Islet of Langerhans (tissue), 1 donor: ENCODE measurements around the gene ERCC8.
A peak's percentile ranks its signal among the peaks of the same experiment; 100 is the strongest.
"Not testable (repeated sequence)": the region's sequence is repeated elsewhere in the genome, so short reads cannot be mapped to it uniquely, and the experiment has no call there.

Experiments
- FAIRE-seq: peaks from one replicate; lab custom pipeline; 2011; peaks lifted over from hg19 to GRCh38; lab: Jason Lieb, UNC

Gene ERCC8

GRCh38 chr5:60903356-60903755, 41.5 kb downstream of the ERCC8 start:
- no peak for FAIRE-seq

DNA sequence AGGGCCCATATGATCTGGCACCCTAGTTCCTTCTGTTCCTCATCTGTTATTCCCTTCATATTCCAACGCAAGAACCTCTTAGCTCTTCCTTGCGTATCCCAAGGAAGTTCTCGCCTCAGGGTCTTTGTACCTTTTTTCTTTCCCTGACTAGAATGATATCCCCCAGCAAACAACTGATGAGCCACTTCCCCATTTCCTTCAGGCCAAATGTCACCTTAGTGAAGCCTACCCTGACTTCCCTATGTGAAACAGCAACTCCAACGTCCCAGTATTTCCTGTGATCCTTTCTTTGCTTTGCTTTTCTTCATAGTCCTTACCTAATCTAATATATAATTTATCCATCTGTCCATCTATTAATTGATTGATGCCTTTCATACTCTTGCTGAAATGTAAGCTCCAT, 47.9 kb downstream of the ERCC8 start:
- FAIRE-seq, result no peak

- no peak for FAIRE-seq
Observed at GRCh38 chr5:60893521-60893920, 51.3 kb downstream of the ERCC8 start.

DNA sequence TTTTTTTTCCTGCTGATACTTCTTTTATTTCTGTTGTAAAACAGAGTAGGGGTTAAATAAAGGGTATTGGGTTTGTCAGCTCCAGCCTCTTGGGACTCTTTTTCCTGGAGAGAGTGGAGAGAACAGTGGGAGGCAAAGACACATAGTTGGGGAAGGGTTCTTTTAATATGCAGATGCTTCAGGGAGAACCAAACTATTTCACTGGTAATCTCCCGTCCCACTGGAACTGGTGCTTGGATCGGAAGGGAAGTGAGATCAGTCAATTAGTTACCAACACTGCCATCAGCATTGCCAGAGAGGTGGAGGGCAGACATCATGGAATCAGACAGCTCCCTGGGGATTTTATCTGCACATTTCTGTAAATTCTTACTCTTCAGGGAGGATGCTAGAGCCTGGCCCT, 53.2 kb downstream of the ERCC8 start:
- no peak for FAIRE-seq

- FAIRE-seq, result no peak
Observed at GRCh38 chr5:60888359-60889061, 56.4 kb downstream of the ERCC8 start.

DNA sequence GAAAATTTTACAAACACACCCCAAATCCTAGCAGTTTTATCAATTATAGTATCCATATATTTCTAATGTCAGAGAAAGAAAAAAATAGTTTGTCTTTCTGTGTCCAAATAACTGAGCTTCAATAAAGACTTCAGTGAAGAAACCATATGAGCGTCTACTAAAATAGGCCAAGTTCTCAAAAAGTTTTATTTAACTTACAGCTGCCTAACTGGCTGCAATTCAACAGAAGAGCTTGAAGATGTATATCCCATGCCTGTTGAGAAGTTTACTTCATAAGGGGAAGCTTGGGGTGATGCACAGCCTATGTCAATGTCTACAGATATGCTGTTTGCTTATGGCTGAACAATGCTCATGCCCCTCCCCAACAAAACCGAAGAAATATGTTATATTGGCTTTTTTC, 57.1 kb downstream of the ERCC8 start:
- FAIRE-seq, result no peak

GRCh38 chr5:60887096-60887495, 57.8 kb downstream of the ERCC8 start:
- no peak for FAIRE-seq

DNA sequence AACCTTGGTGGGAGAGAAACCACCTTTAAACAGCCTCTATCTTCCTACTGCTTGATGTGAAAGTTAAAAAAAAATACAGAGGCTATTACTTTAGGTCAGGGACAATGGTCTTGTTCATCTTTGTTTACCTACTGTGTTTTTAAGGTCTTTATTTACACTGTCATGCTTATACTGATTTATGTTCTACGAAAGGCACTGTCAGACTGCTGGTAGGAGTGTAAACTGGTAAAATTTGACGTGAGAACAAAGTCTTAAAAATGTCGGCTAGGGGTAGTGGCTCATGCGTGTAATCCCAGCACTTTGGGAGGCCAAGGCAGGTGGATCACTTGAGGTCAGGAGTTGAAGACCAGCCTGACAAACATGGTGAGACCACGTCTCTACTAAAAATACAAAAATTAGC, 58.7 kb downstream of the ERCC8 start:
- FAIRE-seq, result peak; percentile 9

GRCh38 chr5:60883229-60883628, 61.6 kb downstream of the ERCC8 start:
- FAIRE-seq, result no peak

GRCh38 chr5:60872892-60873291, 72.0 kb downstream of the ERCC8 start:
- FAIRE-seq, result no peak

- FAIRE-seq, result no peak
Observed at GRCh38 chr5:60870857-60871256, 74.0 kb downstream of the ERCC8 start.

GRCh38 chr5:60860572-60860971, 84.3 kb downstream of the ERCC8 start:
- not testable (repeated sequence) for FAIRE-seq

DNA sequence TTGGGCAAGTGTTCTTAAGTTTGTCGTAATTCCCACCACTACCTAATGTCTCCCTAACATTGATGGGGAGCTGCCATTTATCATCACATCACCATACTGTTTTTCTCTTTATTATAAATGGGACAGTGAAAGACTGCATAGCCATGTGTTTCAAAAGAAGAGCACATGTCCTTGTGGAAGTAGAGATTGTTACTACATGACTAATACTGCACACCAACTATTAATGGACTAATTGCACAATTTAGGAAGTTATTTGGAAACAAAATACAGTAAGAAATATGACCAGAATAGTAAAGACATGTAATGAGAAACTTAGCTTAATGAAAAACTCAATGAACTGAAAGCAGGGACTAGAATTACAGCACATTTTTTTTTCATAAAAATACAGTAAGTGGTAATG, 88.8 kb downstream of the ERCC8 start:
- FAIRE-seq, result no peak

DNA sequence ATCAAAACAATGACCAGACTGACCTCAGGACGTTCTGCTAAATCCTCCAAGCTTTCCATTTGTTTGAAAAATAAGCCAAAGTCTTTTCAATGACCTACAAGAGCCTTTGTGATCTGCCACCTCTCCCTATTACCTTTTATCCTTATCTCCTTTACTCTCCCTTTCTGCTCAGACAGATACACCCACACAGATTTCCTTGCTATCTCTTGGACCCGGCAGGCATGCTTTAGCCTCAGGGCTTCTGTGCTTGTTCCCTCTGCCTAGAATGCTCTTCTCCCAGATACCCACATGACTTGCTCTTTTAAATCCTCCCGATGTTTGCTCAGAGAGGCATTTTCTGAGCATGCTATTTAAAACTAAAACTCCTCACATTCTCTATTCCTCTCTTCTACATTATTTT, 91.9 kb downstream of the ERCC8 start:
- FAIRE-seq, result no peak

GRCh38 chr5:60852317-60852716, 92.6 kb downstream of the ERCC8 start:
- no peak for FAIRE-seq

DNA sequence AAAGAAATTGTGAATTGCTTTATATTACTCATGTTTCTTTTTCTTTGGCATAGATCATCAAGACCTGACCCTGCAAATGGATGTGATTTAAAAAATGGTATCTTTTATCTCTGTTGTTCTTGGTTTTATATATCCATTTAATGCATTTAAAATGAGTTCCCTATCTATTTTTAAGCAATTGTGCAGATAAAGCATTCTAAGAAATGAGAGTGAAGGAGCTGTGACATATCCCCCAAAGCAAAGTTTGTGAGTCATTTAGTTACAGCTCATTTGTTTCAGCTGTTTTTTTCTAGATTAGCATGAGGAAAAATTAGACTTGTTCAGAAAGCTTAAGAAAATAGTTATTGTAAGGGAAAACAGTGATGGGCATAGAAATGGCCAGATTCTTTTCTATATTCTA, 93.2 kb downstream of the ERCC8 start:
- FAIRE-seq, result no peak

DNA sequence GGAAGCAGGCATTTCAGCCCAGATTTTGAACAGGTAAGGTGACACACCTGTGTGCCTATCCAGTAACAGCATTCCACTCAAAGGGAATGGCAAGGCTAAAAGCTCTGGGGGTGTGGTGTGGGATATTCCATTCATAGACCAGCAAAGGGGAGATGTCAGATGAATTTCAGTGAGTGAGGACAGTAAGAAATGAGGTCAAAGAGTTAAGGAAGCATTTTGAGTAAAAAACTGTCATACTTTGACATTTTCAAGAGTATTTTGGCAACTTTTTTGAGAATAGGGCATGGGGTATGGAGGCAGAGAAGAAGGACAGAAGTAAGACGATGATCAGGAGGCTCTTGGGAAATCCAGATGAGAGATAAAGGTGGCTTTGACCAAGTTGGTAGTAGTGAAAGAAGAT, 98.6 kb downstream of the ERCC8 start:
- no peak for FAIRE-seq

- peak; percentile 27 for FAIRE-seq
Observed at GRCh38 chr5:60843936-60844905, 100.6 kb downstream of the ERCC8 start, which contains the start of gene ELOVL7. Gene ELOVL7 (minus strand): TSS chr5:60844269. CDS start chr5:60787397, 56,872 bp downstream.

DNA sequence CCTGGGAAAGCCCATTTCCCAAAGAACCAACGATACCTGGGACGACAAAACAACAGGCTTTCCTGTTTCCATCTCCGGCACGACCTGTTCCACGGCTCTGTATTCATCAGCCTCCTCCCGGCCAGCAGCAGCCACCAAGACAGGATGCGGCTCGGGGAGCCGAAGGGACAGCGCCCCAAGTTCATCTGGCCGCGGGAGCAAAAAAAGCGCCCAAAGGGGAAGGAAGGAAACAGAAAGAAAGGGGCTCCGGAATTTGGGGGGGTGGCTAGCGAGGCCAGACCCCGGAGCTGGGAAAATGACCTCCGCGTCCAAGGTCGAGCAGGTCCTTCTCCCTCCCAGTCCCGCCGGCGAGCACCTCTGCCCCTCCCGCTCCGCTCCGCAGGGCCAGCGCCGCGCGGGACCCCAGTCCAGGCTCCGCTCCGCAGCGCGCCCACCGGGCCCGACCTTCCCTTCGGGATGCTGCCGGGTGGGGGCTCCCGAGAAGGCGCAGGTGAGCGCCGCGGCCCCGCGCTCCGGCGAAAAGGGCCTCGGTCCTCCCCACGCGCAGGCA, 101.4 kb downstream of the ERCC8 start:
- no peak for FAIRE-seq

DNA sequence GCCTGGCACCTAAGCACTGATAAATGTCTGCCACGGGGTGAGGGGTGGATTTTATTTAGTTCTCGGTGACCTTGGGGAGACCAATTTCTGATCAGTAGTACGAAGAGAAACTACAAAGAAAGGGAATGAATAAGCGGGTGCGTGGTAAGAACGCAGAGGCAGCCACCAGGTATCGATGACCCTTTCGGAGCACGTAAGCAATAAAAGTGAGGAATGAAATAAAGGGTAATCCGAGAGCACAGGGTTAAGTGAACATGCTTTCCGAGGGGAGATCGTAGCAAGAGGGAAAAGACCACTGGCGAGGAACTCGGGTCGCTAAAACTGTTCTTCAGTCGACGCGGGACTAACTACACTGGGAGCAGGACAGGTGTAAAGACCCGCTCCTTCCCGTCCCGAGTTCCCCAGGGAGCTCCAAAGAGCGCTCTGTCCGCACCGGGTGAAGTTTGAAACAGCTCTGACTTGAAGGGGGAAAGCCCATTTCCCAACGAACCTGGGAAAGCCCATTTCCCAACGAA, 101.9 kb downstream of the ERCC8 start:
- FAIRE-seq, result no peak

GRCh38 chr5:60841361-60841760, 103.5 kb downstream of the ERCC8 start:
- FAIRE-seq, result no peak

DNA sequence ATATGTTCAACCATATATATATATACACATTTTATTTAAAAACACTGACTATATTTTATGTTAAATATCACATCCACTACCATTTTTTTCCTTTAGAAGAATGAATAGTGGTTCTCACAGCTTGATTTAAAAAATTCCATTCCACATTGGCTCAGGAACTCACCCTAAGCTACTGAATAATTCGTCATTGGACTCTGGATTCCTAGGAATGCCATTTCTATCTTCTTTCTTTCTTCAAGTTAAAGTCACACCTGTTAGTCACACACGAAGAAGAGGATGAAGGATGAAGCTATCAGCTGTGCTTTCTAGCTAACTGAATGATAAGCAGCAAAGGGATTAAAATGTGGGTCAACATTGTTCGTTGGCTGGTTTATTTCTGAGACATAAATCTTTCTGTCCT, 108.7 kb downstream of the ERCC8 start:
- no peak for FAIRE-seq

GRCh38 chr5:60835554-60835953, 109.3 kb downstream of the ERCC8 start:
- no peak for FAIRE-seq
